Measurements from ENCODE around the gene TRIM9. TPM values are rescaled to one million over a fixed set of nuclear protein-coding genes. Genes with fewer than 3 reads are reported as not detected.
"Not testable (repeated sequence)": the region's sequence is repeated elsewhere in the genome, so short reads cannot be mapped to it uniquely, and the experiment has no call there.

TRIM9 gene
- polyA plus RNA-seq, 12 donors: 0.77 to 4.7 (median 2.4) TPM; not detected in 2

GRCh38 chr14:51004352-51004800, 90.5 kb downstream of the TRIM9 start:
- no peak for DNase-seq

- DNase-seq: no peak
These were observed 92.4 kb downstream of the TRIM9 start for GRCh38 chr14:51002406-51002999.

- DNase-seq: no peak
These were observed 94.3 kb downstream of the TRIM9 start for GRCh38 chr14:51000566-51000965.

GRCh38 chr14:50999726-51000125, 95.2 kb downstream of the TRIM9 start:
- no peak for DNase-seq

- DNase-seq: no peak
These were observed 96.3 kb downstream of the TRIM9 start for GRCh38 chr14:50998612-50999011.

GRCh38 chr14:50997712-50998111, 97.2 kb downstream of the TRIM9 start:
- DNase-seq: no peak

- DNase-seq: not testable (repeated sequence)
These were observed 100.7 kb downstream of the TRIM9 start for GRCh38 chr14:50994158-50994557.

- DNase-seq: no peak
These were observed 109.0 kb downstream of the TRIM9 start for GRCh38 chr14:50985859-50986331.

- no peak for DNase-seq
These were observed 109.6 kb downstream of the TRIM9 start for GRCh38 chr14:50985124-50985858.

GRCh38 chr14:50984036-50984710, 110.7 kb downstream of the TRIM9 start:
- DNase-seq: no peak

- no peak for DNase-seq
These were observed 114.7 kb downstream of the TRIM9 start for GRCh38 chr14:50979941-50980850.

- DNase-seq: no peak
These were observed 116.0 kb downstream of the TRIM9 start for GRCh38 chr14:50978888-50979287.

GRCh38 chr14:50978529-50978871, 116.4 kb downstream of the TRIM9 start:
- no peak for DNase-seq

GRCh38 chr14:50977863-50978528, 116.9 kb downstream of the TRIM9 start:
- DNase-seq: no peak

GRCh38 chr14:50974118-50974517, 120.8 kb downstream of the TRIM9 start:
- no peak for DNase-seq

- DNase-seq: no peak
These were observed 122.2 kb downstream of the TRIM9 start for GRCh38 chr14:50972734-50973133.

- no peak for DNase-seq
These were observed 123.8 kb downstream of the TRIM9 start for GRCh38 chr14:50970886-50971781.

- DNase-seq: no peak
These were observed 127.1 kb downstream of the TRIM9 start for GRCh38 chr14:50967790-50968189.

- no peak for DNase-seq
These were observed 127.8 kb downstream of the TRIM9 start for GRCh38 chr14:50967103-50967502.
